NCI-H187 treated with DMSO at 0.1 percent for 48 hours (cell line): ENCODE data around the gene SND1.

Experiments used
- DNase-seq: peaks from one replicate; lab custom pipeline; 2025; lab: John Stamatoyannopoulos, UW

SND1 gene

GRCh38 chr7:128115821-128116723, 464.1 kb downstream of the SND1 start:
- no peak for DNase-seq

- no peak for DNase-seq
Measured at GRCh38 chr7:128116740-128117139, 464.7 kb downstream of the SND1 start.

DNA sequence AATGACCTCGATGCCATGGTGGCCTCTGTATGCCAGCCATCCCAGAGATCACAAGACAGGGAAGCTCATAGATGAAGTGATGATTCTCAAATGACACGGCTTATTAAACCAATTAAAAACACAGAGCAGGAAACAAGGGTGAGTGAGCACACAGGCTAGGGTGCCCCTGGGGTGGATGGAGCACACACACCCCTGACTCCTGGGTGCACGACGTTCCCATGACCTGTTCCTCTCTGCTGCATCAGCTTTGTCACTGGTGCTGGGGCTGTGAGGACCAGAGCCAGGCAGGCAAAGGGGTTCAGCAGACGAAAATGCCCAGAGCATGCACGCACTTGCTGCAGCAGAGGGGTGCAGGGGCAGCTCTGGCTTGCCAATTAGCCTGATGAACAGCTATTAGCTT, 465.7 kb downstream of the SND1 start:
- DNase-seq: no peak

DNA sequence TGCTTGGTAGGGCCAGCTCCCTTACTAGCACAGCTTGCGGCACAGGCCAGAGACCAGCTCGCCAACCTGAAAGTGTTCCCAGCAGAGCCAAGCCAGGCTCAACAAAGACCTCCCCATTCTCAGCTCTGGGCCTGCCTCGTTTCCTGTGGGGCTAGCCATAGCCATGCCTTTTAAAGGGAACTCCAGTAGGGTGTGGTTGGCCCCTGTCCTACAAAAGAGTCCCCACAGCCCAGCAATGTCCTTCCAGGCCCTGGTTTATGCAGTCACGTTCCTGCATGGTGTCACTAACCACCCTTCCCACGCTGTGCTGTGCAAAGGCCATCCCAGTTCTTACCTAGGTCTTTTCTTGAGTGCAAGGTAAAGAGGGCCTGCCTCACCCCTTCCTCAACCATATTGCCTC, 467.0 kb downstream of the SND1 start:
- DNase-seq: no peak

GRCh38 chr7:128120116-128120515, 468.1 kb downstream of the SND1 start:
- DNase-seq: no peak

DNA sequence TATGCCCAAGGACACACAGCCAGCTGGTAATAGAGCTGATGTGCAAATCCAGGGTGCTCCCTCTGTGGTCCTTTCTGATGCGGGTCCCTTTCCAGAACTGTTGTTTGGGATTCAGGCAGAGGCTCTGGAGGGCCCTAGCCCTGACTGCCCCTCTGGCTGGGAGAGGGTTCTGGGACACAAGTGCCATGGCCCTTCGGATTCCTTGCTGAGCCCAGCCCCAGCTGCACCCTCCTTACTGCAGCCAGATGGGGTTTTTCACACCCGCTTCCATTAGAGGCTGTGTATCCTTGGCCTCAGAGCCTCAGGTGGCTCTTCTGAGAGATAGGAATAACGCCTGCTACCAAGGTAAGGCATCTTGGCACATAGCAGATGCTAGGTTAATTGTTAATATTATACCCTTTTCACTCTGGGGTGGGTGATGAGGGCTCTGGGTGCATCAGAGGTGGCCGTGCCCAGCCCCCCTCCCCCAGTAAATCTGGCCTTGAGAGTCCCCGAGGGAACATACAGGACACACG, 469.0 kb downstream of the SND1 start:
- DNase-seq: no peak

GRCh38 chr7:128121711-128122530, 469.9 kb downstream of the SND1 start:
- DNase-seq: no peak

DNA sequence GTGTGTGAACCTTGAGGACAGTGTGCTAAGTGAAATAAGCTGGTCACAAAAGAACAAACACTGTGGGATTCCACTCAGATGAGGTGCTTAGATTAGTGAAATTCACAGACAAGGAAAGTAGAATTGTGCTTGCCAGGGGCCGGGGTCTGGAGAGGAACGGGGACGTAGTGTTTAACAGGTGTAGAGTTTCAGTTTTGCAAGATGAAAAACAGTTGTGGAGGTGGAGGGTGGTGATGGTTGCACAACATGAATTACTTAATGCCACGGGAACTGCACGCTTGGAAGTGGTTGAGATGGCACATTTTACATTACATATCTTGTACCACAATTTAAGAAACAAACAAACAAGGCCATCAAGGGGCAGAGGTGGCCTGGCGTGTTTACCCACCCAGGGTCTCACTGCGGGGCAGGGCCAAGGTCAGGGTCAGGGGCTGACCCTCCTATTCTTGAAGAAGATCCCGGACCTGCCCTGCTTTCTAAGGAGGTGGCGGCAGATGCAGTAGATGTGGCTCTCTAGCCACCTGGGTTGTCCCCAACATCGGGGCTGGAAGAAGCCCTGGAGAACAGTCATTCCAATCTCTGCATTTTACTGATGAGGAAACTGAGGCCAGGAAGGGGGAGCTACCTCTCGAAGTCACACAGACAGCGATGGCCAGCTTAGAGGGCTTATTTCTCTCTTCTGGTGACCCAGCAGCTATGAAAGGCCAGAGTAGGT, 470.7 kb downstream of the SND1 start:
- DNase-seq: no peak

DNA sequence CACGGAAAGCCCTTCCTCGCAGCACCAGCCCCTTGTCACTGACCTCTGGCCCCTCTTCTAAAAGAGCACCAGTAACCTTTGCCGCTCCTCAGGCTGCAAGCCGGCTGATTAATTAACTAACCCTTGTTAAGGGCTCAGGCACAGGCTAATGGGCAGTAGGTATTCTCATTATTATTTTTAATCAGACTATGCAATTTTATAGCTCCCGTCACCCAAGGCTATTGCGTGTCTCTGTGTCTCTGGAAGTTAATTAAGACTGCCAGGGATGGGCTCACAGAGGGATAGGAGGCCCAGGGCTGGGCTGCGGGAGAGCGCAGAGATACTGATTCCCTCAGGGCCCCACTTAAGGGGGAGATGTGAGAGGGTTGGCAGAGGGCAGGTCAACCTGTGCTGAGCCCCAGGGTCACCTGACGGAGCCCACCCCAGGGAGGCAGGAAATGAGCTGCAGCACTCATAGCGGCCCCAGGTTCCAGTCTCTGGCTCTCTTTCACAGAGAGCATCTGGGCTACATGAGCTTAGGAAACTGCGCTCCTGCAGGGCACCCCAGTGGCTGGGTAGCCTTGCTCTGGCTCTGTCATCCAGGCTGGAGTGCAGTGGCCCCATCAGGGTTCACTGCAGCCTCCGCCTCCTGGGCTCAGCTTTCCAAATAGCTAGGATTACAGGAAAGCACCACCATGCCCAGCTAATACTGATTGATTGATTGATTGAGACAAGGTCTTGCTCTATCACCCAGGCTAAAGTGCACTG, 471.5 kb downstream of the SND1 start:
- DNase-seq: no peak

DNA sequence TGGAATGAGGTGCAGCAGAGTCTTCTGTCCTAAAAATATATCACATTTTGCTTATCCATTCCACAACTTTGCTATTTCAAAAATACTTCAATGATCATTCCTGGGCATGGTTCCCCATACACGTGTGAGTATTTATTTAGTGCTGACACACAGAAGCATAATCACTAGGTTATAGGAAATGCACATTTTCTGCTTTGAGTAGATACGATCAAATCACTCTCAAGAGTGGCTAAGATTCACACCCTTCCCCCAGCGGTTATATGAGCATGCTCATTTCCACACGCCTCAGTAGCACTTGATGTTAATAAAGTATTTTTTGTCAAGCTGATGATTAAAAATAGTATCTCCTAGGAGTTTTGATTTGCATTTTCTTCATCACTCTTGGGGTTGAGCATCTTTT, 472.8 kb downstream of the SND1 start:
- DNase-seq: no peak

DNA sequence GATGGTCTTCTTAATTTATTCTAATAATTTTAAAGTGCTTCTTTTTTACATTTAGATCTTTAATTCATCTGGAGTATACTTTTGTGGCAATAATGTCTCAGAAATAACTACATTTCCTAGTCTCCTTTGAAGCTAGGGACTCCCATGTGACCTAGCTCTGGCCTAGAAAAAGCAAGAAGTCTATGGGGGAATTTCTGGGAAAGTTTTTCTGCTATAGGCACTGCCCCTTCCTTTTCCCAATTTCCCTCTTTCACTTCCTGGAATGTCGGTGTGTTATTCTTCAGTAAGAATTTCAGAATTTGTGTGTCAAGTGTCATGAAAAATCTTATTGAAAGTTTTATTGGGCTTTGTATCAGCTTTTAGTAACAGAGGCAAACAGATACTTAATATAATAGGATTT, 473.8 kb downstream of the SND1 start:
- DNase-seq: no peak

GRCh38 chr7:128128401-128128800, 476.4 kb downstream of the SND1 start:
- no peak for DNase-seq

GRCh38 chr7:128129224-128129864, 477.4 kb downstream of the SND1 start:
- DNase-seq: no peak

GRCh38 chr7:128131115-128131514, 479.1 kb downstream of the SND1 start:
- DNase-seq: no peak

- no peak for DNase-seq
Measured at GRCh38 chr7:128131731-128132130, 479.7 kb downstream of the SND1 start.

DNA sequence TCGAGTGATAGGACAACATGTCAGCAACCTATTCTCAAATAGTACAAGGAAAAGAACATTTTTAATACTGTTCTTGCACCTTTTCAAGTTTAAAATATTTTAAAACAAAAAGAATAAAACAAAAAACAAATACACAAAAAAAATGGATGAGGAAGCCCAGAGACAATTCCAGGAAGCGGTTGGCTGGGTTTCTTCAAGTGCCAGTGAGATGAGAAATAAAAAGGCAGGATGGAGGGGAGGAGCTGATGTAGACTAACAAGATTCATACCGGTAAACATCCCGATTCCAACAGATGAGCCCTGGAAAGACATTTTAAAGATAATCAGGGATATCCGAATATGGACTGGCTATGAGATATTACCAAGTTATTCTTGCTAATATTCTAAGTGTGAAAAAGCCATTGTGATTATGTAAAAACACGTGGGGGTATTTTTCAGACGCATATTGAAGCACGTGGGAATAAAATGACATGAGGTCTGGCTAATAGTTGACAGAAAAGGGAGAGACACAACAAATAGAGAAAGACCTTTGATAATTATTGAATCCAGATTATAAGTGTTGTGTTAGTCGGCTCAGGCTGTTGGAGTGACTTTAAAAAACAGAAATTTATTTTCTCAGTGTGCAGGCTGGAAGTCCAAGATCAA, 480.6 kb downstream of the SND1 start:
- no peak for DNase-seq

DNA sequence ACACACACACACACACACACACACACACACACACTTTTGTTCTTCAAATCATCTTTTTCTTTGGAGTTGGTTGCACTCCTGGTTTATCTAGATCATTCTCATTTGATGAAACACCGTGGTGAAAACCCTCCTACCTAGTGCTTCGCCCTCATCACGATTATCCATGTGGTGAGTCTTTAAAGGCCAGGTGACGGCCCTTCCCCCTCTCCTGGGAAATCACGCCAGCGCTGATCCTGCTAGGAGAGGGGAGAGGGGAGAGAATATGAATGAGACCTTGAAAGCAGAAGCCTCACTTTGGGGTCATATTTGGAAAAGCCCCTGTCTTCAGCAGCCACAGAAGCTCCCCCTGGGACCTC, 483.1 kb downstream of the SND1 start:
- no peak for DNase-seq

- DNase-seq: no peak
Measured at GRCh38 chr7:128135515-128136214, 483.7 kb downstream of the SND1 start.

DNA sequence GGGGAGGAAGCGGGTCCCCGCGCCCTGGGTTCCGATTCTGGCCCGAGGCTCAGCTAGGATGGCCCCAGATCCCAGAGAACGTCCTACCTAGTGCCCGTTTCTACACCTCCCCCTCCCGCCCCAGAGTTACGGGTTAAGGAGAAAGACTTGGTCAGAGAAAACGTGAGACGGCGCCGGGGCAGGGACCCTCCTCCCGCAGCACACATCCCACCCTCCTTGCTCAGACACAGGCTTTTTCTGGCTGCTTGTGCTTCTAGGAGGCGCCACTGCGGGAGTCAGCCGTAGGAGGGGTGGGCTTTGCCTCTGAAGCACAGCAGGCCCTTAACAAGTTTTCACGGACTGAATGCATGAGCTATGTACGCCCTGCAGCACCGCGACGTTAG, 484.2 kb downstream of the SND1 start:
- DNase-seq: no peak

- DNase-seq: no peak
Measured at GRCh38 chr7:128137181-128137580, 485.2 kb downstream of the SND1 start.
